ENCODE results near the gene FHIT.
A peak's percentile ranks its signal among the peaks of the same experiment; 100 is the strongest.
"Not testable (repeated sequence)": the region's sequence is repeated elsewhere in the genome, so short reads cannot be mapped to it uniquely, and the experiment has no call there.

The FHIT gene

GRCh38 chr3:60594025-60594424 is 657.2 kb downstream of the FHIT start:
- DNase-seq, result no peak

DNA sequence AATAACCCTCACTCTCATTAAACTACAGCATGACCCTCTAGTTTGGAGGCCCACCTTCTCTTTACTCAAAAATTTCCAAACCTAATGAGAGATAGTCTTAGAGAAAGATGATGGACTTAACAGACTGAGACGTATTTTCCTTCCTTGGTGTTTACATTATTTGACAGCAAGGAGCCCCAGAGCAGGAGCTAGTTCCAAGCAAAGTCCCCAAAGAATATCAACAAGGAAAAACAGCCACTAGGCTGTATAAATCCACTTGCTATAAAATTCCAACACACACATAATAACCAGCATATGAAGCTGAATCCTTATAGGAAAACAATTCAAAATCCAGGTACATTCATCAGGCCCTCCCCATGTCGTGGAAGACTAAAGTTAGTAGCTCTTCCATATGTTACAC is 660.0 kb downstream of the FHIT start:
- no peak for DNase-seq

GRCh38 chr3:60588806-60589205 is 662.4 kb downstream of the FHIT start:
- no peak for DNase-seq

- no peak for DNase-seq
Measured at GRCh38 chr3:60585918-60586317, 665.3 kb downstream of the FHIT start.

GRCh38 chr3:60584250-60584649 is 667.0 kb downstream of the FHIT start:
- DNase-seq, result no peak

GRCh38 chr3:60582288-60582687 is 669.0 kb downstream of the FHIT start:
- DNase-seq, result no peak

- no peak for DNase-seq
Measured at GRCh38 chr3:60580809-60581208, 670.4 kb downstream of the FHIT start.

- DNase-seq, result no peak
Measured at GRCh38 chr3:60579734-60580133, 671.5 kb downstream of the FHIT start.

GRCh38 chr3:60578936-60579335 is 672.3 kb downstream of the FHIT start:
- DNase-seq, result no peak

GRCh38 chr3:60577601-60578000 is 673.7 kb downstream of the FHIT start:
- DNase-seq, result no peak

DNA sequence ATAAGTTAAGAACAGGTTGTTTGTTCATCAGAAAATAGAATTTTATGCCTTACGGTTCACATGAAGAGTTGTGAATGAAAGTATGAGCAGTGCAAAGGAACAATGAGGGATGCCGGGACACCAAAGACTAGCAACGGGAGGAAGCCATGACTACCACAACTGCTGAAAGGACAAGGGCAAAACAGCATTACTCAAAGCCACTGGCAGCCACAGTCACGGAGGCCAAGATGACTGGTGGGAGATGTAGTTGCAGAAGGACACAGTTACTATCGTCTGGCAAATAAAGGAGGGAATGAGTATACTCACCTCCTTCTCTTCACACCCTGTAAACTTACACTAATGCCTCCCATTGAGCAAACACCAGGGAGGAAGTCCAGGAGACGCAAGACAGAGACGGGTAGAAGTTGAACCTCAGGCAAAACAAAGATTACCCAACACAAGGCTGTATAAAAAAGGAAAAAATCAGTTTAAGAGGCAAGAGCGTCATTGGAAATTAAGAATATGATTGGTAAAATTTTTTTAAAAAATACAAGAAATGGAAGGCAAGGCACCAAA is 675.5 kb downstream of the FHIT start:
- no peak for DNase-seq

- DNase-seq, result no peak
Measured at GRCh38 chr3:60574046-60574769, 677.0 kb downstream of the FHIT start.

- DNase-seq, result no peak
Measured at GRCh38 chr3:60573494-60573893, 677.8 kb downstream of the FHIT start.

- no peak for DNase-seq
Measured at GRCh38 chr3:60571511-60571910, 679.7 kb downstream of the FHIT start.

DNA sequence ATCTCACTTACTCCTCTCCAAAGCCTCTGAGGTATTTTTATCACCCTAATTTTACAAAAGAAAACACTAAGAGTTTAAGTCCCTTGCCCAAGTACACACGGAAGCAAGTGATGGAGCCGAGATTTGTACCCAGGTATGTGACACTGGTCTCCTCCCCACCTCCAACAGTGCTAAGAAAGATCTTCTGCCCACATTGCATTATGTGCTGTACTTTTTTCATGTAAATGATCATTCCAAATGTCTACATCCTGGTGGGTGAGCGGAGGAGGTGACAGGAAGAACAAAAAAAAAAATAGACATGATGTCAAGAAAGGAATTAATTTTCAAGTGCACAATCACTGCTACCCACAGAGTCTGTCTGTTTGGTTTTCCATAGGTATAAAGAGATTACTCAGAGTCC is 694.1 kb downstream of the FHIT start:
- DNase-seq, result no peak

DNA sequence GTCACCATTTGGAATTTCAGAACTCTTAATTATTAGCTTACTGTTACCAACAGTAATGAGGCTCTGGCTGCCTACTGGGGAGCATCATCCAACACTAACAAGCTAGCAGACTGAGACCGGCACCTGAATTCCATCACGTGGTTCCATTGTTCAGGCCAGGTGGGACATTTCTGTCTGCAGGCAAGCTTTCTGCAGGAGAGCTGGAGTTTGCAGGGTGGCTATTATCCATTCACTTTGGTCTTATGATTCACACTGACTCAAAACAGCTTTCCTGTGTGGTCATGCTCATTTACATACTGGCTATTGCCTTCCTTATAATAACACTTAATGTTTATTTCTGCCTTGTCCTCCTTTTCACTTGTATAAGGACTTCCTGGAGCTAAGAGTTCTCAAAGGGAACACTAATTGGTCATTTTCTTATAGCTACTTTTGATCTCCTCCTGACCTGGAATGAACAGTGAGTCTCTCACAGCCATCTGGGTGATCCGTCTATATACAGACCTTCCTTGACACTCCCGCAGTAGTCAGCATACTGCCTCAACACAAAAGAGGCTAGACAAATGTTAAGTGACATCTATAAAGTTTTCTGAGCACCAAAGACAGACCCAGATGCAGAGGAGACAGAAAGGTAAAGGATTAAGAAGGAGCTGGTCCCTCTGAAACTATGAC is 695.4 kb downstream of the FHIT start:
- DNase-seq, result no peak

GRCh38 chr3:60553144-60553543 is 698.1 kb downstream of the FHIT start:
- DNase-seq, result no peak

DNA sequence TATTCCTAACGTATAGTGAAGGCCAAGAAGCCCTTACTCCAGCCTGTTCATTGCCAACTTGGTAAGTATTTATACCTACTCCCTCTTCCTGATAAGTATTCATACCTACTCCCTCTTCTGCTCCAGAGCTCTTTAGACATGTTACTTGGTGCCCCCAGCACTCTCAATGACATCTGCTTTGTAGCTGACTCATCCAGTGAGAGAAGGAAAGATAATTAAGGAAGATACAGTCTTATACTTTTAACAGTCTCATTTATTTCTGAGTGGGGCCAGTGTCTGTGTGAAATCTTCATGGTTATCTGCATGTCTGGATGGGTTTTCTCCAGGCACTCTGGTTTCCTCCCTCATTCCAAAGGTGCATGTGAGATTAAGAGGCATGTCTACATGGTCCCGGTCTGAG is 698.7 kb downstream of the FHIT start:
- DNase-seq, result no peak

DNA sequence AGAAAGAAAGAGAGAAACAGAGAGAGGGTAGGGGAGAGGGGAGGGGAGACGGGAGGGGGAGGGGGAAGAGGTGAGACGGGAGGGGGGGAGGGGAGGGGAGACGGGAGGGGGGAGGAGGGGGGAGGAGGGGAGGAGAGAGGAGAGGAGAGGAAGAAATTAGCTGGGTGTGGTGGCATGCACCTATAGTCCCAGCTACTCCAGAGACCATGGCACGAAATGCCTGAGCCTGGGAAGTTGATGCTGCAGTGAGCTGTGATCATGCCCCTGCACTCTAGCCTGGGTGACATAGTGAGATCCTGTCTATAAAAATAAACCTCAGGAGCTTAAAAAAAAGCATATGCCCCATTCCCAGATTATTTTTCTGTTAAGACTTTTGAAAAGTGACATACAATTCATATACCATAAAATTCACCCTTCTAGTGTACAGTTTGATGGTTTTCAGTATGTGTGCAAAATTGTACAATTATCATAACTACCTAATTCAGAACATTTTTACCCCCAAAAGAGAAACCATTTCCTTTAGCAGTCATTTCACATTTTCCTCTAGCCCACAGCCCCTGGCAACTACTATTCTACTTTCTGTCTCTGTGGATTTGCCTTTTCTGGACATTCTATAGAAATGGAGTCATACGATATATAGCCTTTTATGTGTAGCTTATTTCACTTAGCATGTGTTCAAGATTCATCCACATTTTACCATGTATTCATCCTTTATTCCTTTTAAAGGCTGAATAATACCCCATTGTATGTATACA is 699.6 kb downstream of the FHIT start:
- no peak for DNase-seq

- DNase-seq, result no peak
Measured at GRCh38 chr3:60549863-60550262, 701.4 kb downstream of the FHIT start.

GRCh38 chr3:60542995-60543394 is 708.3 kb downstream of the FHIT start:
- DNase-seq, result no peak

DNA sequence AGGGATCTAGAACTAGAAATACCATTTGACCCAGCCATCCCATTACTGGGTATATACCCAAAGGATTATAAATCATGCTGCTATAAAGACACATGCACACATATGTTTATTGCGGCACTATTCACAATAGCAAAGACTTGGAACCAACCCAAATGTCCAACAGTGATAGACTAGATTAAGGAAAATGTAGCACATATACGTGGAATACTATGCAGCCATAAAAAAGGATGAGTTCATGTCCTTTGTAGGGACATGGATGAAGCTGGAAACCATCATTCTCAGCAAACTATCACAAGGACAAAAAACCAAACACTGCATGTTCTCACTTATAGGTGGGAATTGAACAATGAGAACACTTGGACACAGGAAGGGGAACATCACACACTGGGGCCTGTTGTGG is 711.9 kb downstream of the FHIT start:
- not testable (repeated sequence) for DNase-seq

GRCh38 chr3:60536420-60536819 is 714.8 kb downstream of the FHIT start:
- DNase-seq, result peak; percentile 1

GRCh38 chr3:60531759-60532158 is 719.5 kb downstream of the FHIT start:
- DNase-seq, result no peak

All from NCI-H2107 (cell line).